Gastrocnemius medialis (tissue), 4 donors: Measurements from ENCODE around the gene LVRN.

Experiments used
- POLR2A ChIP-seq, 2 donors: fragments of 450-650 bp; IDR thresholded peaks; one replicate each; pipeline ENCODE4 v1.6.1; 2017; ENCODE audit warnings: antibody characterized with exemption in 2 of 2, mild to moderate bottlenecking in 2 of 2, moderate library complexity in 2 of 2
- TF ChIP-seq, protein P1 (sequence below), 5 experiments: fragments of 450-650 bp in 3 of 5; fragments of 200-600 bp in 2 of 5; sonication (generic) in 2 of 5; IDR thresholded peaks in 4 of 5; conservative IDR thresholded peaks in 1 of 5; 1 replicate in 4 of 5; 2 replicates in 1 of 5; pipeline ENCODE4 v1.5.1; 2016 to 2019; ENCODE audit warnings: antibody characterized with exemption in 5 of 5, mild to moderate bottlenecking in 3 of 5, moderate library complexity in 3 of 5

DNA sequence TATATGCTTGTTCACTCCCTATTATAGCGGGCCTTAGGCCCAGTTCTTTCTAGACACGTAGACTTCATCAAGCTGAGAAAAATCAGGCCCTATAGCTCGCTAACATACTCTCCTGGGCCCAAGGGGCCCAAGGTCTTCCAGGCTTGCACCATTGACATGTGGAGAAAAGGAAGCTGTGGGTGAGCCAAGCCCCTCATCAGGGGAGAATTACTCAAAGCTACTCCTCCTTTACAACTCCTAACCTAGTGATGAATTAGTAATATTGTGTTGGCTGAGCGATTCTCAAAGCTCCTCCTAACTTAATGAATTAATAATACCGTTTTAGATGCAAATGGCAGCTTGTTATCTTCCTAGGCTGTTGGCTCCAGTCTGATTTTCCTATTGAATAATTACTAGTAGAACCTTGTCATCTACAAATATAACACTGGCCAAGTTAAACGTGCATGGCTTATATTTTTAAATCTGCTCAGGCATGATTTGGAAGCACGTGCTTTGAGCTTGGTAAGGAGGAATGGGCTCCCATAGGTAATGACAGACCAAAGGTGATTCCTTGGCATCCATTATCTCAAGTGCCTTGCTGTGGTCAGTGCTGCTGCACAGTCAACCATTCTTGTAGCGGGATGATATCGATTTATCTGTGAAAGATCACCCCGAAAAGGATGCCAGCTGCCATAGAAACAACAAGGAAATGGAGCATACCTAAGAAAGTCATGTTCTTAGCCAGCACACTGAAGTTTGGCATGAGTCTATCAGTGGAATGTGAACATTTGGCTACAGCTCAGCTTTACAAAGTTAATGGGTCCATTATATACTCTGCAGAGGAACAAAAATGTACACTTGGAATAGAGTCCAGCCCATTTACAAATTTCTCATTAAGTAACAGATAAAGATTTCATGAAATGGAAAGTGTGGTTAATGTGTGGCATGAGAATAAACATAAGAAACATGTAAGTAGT is 23.8 kb downstream of the LVRN start:
- TF ChIP-seq, protein P1, sequence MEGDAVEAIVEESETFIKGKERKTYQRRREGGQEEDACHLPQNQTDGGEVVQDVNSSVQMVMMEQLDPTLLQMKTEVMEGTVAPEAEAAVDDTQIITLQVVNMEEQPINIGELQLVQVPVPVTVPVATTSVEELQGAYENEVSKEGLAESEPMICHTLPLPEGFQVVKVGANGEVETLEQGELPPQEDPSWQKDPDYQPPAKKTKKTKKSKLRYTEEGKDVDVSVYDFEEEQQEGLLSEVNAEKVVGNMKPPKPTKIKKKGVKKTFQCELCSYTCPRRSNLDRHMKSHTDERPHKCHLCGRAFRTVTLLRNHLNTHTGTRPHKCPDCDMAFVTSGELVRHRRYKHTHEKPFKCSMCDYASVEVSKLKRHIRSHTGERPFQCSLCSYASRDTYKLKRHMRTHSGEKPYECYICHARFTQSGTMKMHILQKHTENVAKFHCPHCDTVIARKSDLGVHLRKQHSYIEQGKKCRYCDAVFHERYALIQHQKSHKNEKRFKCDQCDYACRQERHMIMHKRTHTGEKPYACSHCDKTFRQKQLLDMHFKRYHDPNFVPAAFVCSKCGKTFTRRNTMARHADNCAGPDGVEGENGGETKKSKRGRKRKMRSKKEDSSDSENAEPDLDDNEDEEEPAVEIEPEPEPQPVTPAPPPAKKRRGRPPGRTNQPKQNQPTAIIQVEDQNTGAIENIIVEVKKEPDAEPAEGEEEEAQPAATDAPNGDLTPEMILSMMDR (IDR thresholded peaks at IDR 0.05 in 4 of 5, conservative IDR thresholded peaks at IDR 0.05 in 1 of 5) = no peak
- TF ChIP-seq POLR2A (IDR thresholded peaks at IDR 0.05) = no peak
